Fibroblast of skin of scalp (primary cell): ENCODE data around the gene DNM3.

Experiments used
- DNase-seq: peaks from one replicate; pipeline ENCODE4 v3.0.0-alpha.2; 2013

Gene DNM3

GRCh38 chr1:172144445-172145061 lies 303.3 kb downstream of the DNM3 start:
- DNase-seq, result peak; percentile 100

GRCh38 chr1:172145231-172145651 lies 303.9 kb downstream of the DNM3 start:
- peak; percentile 94 for DNase-seq

GRCh38 chr1:172145656-172146055 lies 304.4 kb downstream of the DNM3 start:
- DNase-seq, result no peak

DNA sequence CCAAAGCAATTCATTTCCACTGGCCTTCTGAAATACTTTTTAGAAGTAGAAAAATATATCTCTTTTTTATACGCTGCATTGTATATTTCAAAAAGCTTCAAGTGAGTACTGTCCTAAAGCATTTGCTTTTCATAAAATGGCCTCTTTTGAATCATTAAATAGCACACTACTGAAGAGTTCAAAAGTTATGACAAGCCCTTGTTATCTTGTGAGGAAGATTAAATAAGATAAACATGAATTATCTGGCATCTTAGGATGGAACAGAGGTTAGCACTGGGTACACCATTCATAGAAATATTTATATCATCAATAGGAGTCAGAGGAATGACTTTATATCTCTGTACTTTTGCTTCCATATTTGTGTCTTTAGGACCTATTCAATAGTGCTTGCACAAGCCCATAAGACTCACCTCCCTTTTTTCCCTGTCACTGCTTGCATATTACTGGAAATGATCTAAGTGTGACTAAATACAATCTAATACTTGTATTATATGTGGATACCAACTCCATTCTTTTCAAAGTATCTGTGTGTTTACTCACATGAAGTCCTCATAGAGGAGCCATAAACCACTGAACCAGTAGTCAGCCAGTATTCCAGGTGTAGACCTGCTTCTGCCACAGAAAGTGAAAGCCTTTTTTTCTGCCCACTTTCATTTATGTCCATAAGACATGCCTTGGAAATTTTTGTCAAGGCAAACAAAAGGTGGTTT lies 305.0 kb downstream of the DNM3 start:
- no peak for DNase-seq

DNA sequence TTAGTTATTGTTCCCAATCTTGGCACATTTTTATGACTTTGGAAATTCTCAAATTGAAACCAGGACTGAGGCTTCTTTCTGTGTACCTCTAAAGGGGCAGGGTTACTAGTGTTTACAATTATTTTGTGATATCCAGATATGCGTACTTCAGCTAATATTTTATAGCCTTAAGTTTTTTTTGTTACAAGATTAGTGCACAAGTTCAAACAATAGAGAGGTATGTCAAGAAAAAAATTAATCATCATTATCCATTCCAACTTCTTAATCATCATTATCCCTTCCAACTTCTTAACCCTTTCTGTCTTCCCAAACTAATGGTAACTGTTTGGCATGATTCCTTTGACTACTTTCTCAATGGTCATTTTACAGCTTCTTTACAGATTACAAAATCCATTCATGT lies 306.2 kb downstream of the DNM3 start:
- DNase-seq, result no peak

DNA sequence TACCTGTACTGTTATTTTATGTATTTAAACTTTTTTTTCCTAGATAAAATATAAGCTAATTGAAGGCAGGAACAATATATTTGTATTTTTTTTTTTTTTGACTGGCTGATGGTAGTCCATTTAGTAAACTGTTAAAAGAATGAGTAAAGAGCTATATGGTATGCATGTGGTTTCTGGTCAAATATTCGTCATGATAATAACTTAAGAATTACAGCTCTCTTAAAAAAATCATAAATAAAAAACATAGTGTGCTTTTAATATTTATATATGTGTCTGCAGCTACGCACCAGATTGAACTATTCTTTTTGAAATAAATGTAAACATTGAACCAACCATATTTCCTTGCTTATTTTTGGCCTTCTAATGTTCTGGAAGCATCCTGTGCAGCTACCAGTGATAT lies 306.9 kb downstream of the DNM3 start:
- DNase-seq, result peak; percentile 67

- DNase-seq, result no peak
Measured at GRCh38 chr1:172148707-172149106, 307.4 kb downstream of the DNM3 start.

DNA sequence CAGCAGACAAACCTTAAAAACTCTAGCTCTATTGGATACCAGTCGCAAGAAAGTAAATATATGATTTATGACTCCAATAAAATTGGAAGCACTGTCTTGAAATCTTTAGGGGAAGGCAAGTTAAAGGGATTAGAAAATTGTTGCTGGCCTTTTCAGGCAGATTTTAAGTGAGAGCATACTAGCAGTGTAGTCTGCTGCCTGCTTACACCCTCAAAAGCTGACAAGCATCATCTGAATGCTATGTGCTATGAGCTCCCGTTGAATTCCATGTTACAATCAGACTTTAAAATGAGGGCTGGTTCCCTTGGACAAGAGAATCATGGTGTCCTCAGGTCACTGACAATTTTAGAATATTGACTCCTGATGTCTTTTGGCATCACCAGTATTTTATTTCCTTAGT lies 308.0 kb downstream of the DNM3 start:
- peak; percentile 57 for DNase-seq

GRCh38 chr1:172154551-172154950 lies 313.3 kb downstream of the DNM3 start:
- DNase-seq, result peak; percentile 90

- DNase-seq, result no peak
Measured at GRCh38 chr1:172155766-172156165, 314.5 kb downstream of the DNM3 start.

- DNase-seq, result no peak
Measured at GRCh38 chr1:172162236-172162635, 320.9 kb downstream of the DNM3 start.

GRCh38 chr1:172163498-172164215 lies 322.4 kb downstream of the DNM3 start:
- peak; percentile 73 for DNase-seq

DNA sequence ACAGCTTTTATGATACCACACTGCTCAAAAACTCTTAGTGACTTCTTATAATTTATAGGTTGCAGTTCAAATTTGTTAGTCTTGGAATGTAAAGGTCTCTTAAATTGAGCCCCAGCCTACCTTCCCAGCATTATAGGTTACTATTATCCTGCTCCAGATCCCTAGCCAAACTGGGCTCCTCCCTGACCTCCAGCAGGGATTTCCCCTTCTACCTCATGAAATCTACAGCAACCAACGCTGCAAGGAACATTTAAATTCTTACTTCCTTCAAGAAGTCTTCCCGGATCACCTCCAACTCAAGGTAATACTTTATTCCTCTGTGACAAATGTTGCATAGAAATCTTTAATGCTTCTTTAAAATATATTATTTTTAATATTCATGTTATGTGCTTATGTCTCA lies 324.1 kb downstream of the DNM3 start:
- DNase-seq, result no peak

DNA sequence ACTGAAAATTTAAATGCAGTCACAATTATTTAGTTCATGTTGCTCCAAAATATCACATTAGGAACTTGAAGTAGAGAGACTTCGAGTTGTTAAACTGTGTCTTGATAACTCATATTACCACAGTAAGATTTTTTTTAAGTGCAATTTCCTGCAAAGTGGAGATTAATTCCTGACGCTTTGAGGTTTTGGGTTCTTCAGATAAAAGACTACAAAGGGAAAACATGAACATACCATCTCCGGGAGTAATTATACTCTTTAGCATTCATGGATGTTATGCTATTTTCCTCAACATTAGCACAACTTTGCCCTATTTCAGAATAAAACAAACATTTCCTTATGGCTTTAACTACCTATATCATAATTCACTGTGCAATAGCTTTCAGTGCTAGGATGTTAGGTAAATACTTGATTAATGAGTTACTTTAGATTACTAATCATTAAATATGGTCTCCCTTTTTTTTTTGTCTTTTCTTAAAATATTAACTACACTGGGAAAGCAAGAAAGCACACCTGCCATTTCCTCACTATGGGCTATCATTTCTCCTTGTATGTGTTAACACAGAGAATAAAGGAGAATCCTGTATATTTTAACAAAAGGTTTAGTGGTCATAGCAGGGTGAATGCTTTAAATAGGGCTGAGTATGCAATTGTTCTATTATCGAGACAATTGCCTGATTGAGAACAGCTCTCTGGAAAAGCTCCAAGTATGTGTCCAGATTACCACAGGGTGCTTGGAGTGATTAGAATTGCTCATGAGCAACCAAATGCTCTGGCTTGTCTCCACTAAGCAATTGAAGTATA lies 326.7 kb downstream of the DNM3 start:
- peak; percentile 86 for DNase-seq

GRCh38 chr1:172168597-172168872 lies 327.2 kb downstream of the DNM3 start:
- DNase-seq, result no peak

DNA sequence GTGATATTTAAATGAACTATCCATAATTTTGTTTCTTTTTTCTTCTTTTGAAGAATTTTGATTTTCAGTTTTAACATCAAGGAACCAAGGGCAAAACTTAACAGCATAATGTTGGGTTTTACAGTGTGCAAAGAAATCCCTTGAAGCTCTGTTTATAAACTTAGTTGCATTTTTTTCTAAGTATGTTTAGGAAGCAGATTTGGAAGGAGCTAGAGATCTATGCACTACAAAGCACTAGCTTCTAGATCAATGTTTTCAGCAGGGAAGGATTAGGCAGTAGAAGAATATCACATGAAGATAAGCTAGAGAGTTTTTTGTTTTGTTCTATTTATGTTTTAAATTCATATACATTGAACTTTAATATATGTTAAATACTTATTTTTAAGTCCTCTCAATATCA lies 328.5 kb downstream of the DNM3 start:
- no peak for DNase-seq

GRCh38 chr1:172172352-172172831 lies 331.1 kb downstream of the DNM3 start:
- DNase-seq, result peak; percentile 60

- no peak for DNase-seq
Measured at GRCh38 chr1:172176206-172176605, 334.9 kb downstream of the DNM3 start.

DNA sequence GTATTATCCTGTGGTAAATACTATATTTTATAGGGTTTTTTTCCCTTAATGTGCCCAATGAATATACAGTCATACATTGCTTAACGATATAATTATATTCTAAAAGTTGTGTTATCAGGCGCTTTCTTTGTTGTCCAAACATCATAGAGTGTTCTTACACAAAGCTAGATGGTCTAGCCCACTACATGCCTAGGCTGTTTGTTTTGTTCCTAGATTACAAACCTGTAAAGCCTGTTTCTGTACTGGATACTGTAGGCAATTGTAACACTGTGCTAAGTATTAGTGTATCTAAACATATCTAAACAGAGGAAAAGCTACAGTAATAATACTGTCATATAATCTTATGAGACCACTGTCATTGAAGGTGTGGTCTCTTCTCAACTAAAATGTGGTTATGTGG lies 336.6 kb downstream of the DNM3 start:
- no peak for DNase-seq

GRCh38 chr1:172178886-172179285 lies 337.6 kb downstream of the DNM3 start:
- no peak for DNase-seq

GRCh38 chr1:172179918-172180317 lies 338.6 kb downstream of the DNM3 start:
- DNase-seq, result no peak

DNA sequence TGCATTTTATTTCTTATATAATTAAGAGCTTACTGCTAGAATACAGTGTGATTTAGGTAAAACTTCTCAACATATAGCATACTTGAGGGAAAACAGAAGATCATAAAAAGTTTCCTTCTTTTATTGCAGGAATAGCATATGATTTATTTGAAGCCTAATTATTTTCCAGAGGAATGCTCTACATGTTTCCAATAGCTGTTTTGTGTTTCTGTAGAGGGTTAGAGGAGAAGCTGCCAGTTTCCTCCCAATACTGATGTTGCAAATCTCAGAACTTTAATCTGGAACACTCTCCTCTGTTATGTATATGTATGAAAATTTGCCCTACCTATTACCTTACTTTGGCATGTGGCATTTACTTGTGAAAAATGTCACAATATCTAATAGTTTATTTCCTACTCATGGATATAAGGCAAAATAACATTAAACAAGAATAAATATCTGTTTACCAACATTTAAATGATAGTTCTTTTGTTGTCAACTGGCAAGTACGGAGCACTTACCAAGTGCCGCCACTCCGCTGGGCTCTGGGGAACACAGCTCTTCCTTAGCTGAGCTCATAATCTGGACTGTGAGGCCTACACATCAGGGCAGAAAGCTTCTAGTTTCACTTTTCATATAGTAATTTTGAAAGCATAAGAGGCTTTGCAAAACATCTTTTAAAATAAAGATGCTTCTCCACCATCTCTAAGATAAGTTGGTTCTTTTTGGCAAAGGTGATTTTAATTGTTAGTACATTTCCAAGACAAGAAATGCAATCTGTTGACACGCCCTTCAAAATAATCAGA lies 339.4 kb downstream of the DNM3 start:
- DNase-seq, result peak; percentile 67
